Measurements from ENCODE around the gene KCNK7.

KCNK7 gene

DNA sequence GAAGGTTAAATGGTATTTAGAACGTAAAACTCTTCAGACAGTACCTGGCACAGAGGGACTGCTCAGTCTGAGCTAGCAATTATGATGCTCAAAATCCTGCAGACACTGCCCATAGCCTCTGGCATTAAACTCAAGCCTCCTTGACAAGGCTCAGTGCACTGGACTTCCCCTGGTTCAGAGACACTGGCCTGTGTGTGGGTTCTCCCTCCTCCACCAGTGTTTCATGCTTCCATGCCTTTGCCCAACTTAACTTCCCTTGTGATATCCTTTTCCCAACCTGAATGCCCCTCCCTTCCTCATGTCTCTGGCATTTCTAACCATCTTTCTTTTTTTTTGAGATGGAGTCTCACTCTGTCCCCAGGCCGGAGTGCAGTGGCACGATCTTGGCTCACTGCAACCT is 46.5 kb downstream of the KCNK7 start:
- TF ChIP-seq CTCF (IDR thresholded peaks at IDR 0.05; ENCODE audit: low read depth, low read length, missing control alignments) = no peak
- H3K4me3 ChIP-seq (ENCODE audit: low read depth, low read length) = no peak overlapping the region
- DNase-seq (ENCODE audit: low read depth) = no peak

DNA sequence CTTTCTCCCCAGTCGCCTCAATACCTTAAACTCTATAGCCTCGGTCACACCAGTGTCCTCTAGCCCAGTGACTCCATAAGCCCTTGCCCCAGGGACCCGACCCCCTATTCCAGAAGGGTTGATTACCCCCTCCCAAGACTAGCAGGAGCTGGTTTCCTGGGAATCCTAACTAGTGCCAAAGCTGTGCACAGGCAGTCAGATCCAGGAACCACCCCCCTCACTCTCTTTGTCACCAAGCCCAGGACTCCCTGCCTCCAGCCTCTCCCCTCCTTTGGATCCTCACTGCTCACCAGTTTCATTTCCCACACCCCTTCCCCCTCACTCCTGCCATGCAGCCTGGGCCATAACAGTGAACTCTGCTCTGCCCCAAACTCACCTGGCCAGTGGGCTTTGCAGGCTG is 47.2 kb downstream of the KCNK7 start:
- no peak for DNase-seq (ENCODE audit: low read depth)
- no peak for TF ChIP-seq CTCF (IDR thresholded peaks at IDR 0.05; ENCODE audit: low read depth, low read length, missing control alignments)
- H3K4me3 ChIP-seq (ENCODE audit: low read depth, low read length) = no peak overlapping the region

GRCh38 chr11:65547446-65548125 is 48.0 kb downstream of the KCNK7 start:
- no peak for DNase-seq (ENCODE audit: low read depth)
- no peak overlapping the region for H3K4me3 ChIP-seq (ENCODE audit: low read depth, low read length)
- no peak for TF ChIP-seq CTCF (IDR thresholded peaks at IDR 0.05; ENCODE audit: low read depth, low read length, missing control alignments)

DNA sequence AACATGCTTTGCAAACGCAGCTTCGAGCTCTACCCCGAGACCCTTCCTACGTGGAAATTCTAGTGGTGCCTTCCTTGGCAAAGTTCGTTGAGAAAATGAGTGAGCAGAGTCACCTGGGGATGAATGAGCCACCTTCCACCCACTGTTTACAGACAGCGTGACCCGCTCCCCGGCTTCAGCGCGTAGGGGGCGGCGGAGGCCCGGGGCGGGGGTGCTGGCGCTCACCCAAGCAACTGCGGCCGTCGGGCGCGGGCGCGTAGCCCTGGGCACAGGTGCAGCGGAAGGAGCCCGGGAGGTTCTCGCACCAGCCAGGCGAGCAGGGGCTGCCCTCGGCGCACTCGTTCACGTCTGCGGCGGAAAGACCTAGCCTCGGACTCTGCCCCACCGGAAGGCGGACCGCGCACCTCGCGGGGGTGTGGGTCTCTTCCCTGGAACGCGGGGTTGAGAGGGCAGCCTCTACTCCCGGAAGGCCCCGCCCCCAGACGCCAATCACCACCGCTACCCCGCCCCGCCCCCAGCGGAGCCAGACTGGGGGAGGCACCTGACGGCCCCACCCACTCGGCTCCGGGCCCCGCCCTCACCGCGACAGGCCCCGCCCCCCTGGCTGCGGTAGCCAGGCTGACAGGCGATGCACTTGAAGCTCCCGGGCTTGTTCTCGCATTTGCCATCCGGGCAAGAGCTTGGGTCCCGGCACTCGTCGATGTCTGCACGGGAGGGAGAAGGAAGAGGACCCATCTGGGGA is 49.2 kb downstream of the KCNK7 start:
- peak overlapping the region; percentile 48 for H3K4me3 ChIP-seq (ENCODE audit: low read depth, low read length)
- no peak for TF ChIP-seq CTCF (IDR thresholded peaks at IDR 0.05; ENCODE audit: low read depth, low read length, missing control alignments)
- peak; percentile 52 for DNase-seq (ENCODE audit: low read depth)

DNA sequence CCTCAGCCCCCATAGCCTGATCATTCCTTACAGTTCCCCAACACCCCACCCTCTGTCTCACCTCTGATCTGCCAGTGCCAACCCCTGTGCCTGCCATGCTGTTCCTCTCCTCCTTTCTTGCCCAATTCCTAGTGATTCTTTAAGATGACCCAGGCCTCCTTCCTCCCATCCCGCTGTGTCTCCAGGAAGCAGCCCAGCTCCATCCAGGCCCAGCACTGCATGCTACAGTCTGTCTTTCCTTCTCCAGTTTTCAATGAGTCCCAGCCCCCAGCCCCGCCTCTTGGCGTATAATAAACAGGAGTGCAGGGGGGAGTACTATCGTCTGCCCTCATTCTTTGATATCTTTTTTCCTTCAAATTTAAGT is 49.8 kb downstream of the KCNK7 start:
- TF ChIP-seq CTCF (IDR thresholded peaks at IDR 0.05; ENCODE audit: low read depth, low read length, missing control alignments) = no peak
- peak overlapping the region; percentile 48; the same call in 1 of the 2 replicates for H3K4me3 ChIP-seq (ENCODE audit: low read depth, low read length)
- no peak for DNase-seq (ENCODE audit: low read depth)
